T-helper 2 cell (primary cell): ENCODE data around the gene LSM12.

ENCODE experiments used
- DNase-seq, 5 experiments: peaks; one replicate each; pipeline versions ENCODE4 v3.0.0 to v3.0.0-alpha.2; 2012 to 2022

The LSM12 gene

GRCh38 chr17:43984521-43984920 lies 82.0 kb downstream of the LSM12 start:
- no peak for DNase-seq
